Stimulated activated CD4-positive, alpha-beta T cell treated with anti-CD3 and anti-CD28 coated beads, Interleukin-2, amount 100 ng/mL, for 24 hours (primary cell): ENCODE results near the gene CCDC148.
"Not testable (repeated sequence)": the region's sequence is repeated elsewhere in the genome, so short reads cannot be mapped to it uniquely, and the experiment has no call there.

Experiments
- DNase-seq, 2 donors: peaks; one replicate each; pipeline ENCODE4 v3.0.0-alpha.2; 2020

Gene CCDC148

GRCh38 chr2:158276619-158277471, 179.7 kb downstream of the CCDC148 start:
- DNase-seq = no peak

GRCh38 chr2:158273791-158274190, 182.8 kb downstream of the CCDC148 start:
- no peak for DNase-seq

- no peak for DNase-seq
Observed at GRCh38 chr2:158270536-158270935, 186.0 kb downstream of the CCDC148 start.

DNA sequence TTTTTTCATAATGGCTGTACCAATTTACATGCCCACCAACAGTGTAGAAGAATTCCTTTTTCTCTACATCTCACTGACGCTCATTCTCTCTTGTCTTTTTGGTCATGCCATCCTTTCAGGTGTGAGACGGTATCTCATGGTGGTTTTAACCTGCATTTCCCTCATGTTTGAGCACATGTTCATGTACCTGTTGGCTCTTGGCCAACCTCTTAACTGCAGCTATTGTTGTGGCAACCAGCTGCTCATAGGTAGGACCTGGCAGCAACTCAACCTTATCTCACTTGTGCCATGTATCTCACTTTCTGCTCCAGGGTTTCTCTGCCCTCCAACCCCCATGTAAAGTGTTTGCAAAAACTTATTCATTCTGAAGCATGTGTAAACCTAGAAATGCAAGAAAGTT, 187.4 kb downstream of the CCDC148 start:
- DNase-seq = no peak

- DNase-seq = no peak
Observed at GRCh38 chr2:158266111-158266510, 190.4 kb downstream of the CCDC148 start.

DNA sequence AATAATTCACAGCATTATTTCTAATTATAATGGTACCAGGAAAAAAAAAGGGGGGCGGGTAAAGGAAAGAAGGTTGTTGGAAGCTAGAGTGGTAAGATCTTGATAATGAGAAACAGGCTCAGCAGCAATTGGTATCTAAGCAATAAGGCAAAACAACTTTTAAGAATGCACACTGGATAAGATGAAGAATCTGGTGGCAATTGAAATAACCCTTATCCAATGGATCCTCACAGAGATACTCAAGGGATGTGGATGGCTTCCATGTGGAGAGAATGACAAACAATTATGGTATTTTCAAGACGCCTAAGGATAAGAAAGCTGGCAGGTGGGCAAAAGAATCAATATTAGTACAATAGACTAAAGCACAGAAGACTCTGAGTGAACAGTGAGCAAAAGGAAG, 201.3 kb downstream of the CCDC148 start:
- no peak for DNase-seq

DNA sequence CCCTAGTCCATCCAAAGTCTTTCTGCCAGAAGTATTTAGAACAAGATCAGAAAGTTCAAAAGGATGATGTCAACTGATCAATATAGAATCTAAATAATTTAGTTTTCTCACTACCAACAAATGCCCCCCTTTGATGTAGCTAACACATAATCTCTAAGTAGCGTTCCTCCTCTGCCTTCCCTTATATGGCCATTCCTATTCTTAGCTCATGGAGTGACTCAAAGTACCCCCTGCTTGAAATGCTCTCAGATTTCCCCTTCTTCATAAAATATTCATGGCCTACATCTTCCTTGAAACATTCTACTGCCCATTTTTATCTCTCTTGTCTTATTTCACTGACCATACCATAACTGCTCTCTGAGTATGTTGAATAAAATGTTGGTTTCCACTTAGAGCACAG, 203.4 kb downstream of the CCDC148 start:
- no peak for DNase-seq

DNA sequence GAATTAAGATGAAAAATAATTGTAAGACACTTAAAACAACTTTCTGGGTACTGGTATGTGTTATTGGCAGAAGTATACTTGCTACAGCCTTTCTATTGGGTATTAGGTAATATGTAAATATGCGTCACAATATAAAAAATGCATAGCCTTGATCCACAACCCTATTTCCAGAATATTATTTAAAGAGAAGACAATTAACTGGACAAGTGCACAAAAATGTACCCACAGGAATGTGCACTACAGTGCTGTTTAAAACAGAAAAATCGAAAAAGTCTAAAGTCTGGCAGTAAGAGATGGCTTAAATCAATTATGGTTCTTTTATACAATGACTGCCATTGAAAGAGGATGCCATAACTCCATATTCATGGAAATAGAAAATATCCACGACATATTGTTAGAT, 205.2 kb downstream of the CCDC148 start:
- DNase-seq = no peak

DNA sequence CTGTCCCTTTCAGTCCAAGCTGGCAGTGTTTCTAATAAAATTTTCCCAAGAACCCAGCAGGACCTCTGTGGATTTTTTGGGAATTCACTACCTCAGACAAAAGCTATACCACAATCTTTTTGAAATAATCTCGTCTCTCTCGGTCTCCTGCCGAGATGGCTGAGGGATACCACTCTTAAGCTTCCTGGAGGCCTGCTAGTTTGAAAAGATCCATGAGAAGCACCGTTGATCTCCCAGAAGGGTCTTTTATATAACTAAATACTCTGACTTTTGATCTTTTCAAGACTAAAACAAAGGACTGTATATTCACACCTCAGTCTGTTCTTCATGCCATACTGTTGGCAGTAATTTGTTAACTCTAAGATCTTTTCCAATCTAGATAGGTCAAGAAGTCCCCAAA, 213.2 kb downstream of the CCDC148 start:
- no peak for DNase-seq

DNA sequence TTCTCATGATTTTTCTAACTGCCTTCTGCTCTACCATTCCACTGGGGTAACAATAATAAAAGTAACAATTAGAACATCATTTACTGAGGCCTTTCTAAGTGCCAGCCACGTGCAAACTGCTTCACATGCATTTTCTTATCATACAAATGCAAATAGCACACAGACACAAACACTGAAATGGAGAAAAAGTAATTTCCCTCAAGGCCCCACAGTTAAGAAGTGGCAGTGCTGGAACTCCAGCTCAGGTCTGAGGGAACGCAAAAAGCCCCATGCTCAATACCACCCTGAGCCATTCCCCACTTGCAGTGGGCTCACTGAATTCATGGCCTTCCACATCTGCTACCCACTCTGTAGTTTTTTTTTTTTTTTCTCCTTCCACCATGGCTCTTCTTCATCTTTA, 214.3 kb downstream of the CCDC148 start:
- DNase-seq = no peak

GRCh38 chr2:158240975-158241374, 215.6 kb downstream of the CCDC148 start:
- no peak for DNase-seq

DNA sequence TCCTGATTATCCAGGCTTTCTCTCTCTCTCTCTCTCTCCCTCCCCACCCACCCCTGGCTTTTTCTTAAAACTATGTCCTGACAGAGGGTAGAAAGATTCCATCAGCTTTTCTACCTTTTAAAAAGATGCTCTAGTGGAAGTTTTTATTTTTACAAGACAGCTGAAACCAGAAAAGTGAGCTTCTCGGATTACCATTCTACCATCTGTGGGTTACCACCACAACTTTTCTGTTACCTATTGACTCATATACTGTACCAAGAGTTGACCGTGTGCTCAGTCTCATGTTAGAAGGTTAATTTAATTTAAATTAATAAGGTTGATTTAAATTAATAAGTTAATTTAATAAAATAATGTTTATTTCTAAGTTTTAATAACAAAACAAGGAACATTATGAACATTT, 217.3 kb downstream of the CCDC148 start:
- no peak for DNase-seq

DNA sequence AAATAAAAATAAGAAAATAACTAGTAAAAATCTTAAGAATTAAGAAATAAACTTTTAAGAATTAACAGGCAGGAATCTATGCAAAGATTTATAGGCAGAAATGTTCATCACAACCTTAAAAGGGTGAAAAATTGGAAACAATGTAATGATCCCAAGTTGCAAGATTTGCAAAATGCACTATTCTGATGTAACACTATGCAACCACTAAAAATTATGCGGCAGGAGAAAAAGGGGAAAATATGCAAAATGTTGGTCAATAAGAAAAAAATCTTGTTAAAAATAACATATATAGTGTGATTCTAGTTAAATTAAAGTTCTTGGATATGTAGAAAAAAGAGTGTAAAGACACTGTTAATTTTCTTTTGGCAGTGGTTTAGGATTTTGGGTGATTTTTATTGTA, 222.1 kb downstream of the CCDC148 start:
- no peak for DNase-seq

DNA sequence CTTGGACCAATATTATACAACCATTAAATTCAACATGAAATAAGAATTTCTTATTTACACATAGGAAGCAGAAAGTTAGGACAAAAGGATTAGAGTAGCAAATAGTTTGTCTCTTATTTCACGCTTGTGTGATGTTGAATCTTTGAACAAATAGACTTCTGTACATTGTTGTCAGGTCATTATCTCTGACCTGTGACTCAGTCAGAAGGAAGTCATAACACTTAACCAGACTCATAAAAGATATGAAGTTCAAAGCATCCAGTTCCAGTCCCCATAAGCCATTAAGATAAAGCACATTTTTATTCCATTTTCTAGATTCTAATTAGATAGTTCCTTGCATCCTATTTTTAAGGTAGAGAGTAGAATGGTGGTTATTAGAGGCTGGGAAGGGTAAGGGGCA, 224.1 kb downstream of the CCDC148 start:
- no peak for DNase-seq

- DNase-seq = no peak
Observed at GRCh38 chr2:158228943-158229508, 227.5 kb downstream of the CCDC148 start.

GRCh38 chr2:158223066-158223465, 233.5 kb downstream of the CCDC148 start:
- DNase-seq = not testable (repeated sequence)

- DNase-seq = no peak
Observed at GRCh38 chr2:158221063-158222020, 235.2 kb downstream of the CCDC148 start.

- DNase-seq = no peak
Observed at GRCh38 chr2:158217593-158217992, 239.0 kb downstream of the CCDC148 start.

DNA sequence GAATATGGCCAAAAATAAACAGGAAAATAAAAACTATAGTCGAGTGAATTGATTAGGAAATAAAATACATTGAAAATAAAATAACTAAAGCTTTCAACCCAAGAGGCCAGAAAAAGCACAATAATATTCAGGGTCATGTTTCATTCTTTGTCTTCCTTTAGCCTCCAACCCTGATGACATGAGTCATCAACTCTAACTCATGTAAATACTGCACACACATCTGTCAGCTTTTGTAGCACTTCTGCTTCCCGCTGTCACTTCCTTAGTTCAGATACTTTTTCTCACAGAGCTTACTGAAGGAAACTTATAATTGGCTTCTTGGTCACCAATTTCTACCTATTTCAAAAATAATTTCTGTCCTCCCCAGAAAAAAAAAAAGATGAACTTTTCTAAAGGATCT, 242.1 kb downstream of the CCDC148 start:
- DNase-seq = no peak

DNA sequence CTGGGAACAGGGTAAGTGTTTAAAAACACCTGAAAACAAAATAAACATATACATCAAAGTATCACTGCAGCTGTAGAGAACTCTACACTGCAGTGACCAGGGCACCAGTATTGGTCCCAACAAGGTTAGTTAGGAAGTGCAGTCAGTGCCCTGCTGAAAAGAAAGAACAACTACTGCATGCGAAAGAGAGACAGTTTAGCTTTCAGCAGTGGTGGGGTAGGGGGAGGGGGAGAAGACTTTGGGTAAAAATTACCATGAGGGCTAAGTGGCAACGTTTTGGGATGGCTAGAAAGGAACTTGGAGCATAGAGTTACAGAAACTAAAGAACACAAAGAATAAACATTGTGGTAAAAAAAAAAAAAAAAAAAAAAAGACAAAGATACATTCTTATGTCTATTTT, 242.8 kb downstream of the CCDC148 start:
- DNase-seq = no peak

DNA sequence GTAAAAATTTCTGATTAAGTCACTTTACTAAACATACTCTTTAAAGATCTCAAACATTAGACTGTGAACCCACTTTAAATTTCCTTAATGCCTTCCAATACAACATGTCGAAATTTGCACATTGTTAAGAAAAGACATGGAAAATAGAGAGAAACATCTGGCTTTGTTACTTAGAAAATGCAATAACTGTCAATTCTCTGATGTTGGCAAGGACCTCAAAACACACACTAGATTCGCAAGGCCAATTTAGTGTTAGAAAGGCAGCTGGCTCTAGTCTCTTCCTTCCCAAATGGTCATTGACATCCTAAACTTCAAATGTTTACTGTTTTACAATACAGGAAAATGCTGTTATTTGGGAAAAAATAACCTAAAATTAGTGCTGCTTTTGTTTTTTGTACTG, 244.3 kb downstream of the CCDC148 start:
- no peak for DNase-seq

DNA sequence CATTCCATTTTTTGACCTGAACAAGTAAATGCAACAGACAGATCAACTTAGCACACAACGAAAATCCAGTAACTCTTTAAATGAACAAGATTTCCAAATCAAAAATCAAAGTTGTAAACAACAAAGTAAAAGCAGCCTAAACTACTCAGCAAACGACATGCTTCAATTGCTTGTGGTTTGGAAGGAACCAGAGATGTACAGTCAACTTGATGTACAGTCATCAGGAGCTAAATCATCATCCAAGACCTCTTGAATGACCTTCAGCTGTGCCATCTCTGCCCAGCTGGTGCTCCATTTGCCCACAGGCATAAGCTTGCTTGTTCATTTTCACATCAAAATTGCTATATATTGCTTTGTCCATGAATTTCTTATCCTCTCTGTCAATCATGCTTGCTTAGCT, 245.1 kb downstream of the CCDC148 start:
- no peak for DNase-seq

- DNase-seq = no peak
Observed at GRCh38 chr2:158207354-158207753, 249.2 kb downstream of the CCDC148 start.

DNA sequence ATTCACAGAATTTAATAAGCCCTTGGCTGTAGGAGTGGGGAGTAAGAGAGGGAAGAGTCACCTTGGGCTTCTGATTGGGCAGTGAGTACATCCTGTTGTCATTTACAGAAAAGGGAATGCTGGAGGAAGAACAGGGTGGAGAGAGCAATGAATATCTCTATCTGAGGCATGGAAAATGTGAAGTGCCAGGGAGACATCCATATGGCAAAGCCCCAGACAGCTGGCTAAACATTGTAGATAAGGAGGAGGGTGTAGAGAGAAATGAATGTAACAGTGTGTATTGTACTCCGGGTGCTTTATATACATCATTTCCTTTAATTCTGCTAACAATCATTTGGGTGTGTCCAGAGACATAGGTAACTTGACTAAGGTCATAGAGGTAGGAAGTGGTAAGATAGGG, 251.3 kb downstream of the CCDC148 start:
- no peak for DNase-seq
